HK-2 (cell line): ENCODE data around the gene SULT1A3.
"Not testable (repeated sequence)": the region's sequence is repeated elsewhere in the genome, so short reads cannot be mapped to it uniquely, and the experiment has no call there.

Experiments
- DNase-seq: peaks from one replicate; pipeline ENCODE4 v3.0.0-alpha.2; 2018; ENCODE audit not compliant: unreplicated experiment

The SULT1A3 gene

DNA sequence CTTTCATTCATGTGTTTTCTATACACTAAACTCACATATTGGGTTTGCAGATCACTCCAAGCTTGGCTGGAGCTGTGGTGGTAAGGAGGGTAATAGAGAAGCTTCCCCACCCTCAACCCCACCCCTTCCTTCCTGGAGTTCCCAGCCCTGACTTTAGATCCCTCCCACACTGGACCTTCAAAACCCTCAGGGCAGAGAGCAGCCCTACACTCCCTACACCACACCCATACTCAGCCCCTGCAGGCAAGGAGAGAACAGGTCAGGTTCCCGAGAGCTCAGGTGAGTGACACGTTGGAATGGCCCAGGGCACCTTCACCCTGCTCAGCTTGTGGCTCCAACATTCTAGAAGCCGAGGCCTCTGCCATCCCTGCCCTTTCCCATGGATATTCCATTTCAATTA lies at the start of gene SULT1A3:
Gene SULT1A3 (plus strand): TSS at position 207 of the 400 bp plus-strand sequence. CDS start 1,474 bp downstream, outside the sequence.
- not testable (repeated sequence) for DNase-seq

DNA sequence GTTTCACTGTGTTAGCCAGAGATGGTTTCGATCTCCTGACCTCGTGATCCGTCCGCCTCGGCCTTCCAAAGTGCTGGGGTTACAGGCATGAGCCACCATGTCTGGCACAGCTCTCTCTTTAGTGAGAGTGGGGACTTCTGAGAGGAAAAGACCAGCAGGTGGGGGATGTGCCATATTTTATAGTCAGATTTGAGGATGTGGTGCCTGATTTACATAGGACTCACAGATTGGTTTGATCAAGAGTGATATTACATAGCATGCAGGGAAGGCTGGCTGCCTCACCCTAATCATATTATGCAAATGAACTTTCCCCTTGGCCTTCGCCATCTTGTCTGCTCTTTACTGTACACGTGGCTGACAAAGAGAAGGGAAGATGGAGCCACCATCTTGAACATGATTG lies 48.0 kb upstream of the SULT1A3 start:
- DNase-seq: no peak

DNA sequence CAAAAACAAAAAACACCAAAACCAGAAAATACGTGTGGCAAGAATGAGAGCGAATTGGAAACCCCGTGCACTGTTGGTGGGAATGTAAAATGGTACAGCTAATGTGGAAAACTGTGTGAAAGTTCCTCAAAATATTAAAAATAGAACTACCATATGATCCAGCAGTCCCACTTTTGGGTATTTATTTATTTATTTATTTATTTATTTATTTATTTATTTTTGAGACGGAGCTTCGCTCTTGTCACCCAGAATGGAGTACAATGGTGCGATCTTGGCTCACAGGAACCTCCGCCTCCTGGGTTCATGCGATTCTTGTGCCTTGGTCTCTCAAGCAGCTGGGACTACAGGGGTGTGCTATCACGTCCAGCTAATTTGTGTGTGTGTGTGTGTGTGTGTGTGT lies 46.5 kb upstream of the SULT1A3 start:
- no peak for DNase-seq

DNA sequence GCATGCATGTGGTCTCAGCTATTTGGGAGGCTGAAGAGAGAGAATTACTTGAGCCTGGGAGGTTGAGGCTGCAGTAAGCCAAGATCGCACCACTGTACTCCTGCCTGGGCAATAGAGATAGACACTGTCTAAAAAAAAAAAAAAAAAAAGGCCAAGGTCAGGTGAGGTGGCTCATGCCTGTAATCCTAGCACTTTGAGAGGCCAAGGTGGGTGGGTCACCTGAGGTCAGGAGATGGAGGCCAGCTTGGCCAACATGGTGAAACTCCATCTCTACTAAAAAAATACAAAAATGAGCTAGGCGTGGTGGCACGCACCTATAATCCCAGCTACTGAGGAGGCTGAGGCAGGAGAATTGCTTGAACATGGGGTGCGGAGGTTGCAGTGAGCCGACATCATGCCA lies 43.9 kb upstream of the SULT1A3 start:
- no peak for DNase-seq

DNA sequence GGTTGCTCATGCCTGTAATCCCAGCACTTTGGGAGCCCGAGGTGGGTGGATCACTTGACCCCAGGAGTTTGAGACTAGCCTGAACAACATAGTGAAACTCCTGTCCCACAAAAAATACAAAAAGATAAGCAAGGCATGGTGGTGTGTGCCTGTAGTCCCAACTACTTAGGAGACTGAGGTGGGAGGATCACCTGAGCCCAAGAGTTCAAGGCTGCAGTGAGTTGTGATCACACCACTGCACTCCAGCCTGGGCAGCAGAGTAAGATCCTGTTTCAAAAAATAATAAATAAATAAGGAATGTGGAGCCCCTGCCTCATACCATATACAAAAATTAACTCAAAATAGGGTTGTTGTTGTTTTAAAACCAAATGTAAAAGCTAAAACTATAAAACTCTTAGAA lies 41.8 kb upstream of the SULT1A3 start:
- DNase-seq: no peak

DNA sequence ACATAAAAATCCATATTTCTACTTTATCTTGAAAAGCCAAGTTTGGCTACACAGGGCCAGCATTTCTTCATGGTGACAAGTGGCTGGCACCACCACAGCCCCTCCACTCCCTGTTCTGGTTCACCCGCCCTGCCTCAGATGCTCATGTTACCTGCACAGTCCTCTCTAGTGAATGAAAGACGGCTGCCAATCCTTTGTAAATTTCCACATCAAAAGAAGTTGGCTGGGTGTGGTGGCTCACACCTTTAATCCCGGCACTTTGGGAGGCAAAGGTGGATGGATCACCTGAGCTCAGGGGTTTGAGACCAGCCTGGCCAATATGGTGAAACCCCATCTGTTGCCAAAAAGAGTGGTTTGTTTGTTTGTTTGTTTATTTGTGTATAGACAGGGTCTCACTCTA lies 35.5 kb upstream of the SULT1A3 start:
- no peak for DNase-seq

DNA sequence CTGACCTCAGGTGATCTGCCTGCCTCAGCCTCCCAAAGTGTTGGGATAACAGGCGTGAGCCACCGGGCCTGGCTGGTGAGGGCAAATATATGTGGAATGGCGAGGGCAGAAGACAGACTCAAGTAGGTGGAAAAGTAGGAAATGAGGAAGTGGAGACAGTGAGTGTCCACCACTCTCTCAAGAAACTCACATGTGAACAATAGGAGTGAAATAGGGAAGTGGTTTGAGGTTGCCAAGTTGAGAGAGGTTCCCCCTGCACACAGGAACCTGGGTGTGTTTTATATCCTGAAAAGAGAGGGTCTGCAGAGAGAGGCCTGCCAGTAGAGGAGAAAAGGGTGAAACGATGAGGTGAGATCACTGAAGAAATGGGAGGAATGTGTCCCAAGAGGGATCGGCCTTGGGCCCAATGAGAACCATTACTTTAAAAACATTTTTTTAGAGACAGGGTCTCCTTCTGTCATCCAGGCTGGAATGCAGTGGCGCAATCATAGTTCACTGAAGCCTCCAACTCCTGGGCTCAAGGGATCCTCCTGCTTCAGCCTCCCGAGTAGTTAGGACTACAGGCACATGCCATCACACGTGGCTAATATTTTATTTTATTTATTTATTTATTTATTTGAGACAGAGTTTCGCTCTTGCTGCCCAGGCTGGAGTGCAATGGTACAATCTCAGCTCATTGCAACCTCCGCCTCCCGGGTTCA lies 32.7 kb upstream of the SULT1A3 start:
- DNase-seq: no peak

DNA sequence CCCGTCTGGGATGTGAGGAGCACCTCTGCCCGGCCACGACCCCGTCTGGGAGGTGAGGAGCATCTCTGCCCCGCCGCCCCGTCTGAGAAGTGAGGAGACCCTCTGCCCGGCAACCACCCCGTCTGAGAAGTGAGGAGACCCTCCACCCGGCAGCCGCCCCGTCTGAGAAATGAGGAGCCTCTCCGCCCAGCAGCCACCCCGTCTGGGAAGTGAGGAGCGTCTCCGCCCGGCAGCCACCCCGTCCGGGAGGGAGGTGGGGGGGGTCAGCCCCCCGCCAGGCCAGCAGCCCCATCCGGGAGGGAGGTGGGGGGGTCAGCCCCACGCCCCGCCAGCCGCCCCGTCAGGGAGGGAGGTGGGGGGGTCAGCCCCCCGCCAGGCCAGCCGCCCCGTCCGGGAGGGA lies 30.3 kb upstream of the SULT1A3 start:
- DNase-seq: not testable (repeated sequence)

DNA sequence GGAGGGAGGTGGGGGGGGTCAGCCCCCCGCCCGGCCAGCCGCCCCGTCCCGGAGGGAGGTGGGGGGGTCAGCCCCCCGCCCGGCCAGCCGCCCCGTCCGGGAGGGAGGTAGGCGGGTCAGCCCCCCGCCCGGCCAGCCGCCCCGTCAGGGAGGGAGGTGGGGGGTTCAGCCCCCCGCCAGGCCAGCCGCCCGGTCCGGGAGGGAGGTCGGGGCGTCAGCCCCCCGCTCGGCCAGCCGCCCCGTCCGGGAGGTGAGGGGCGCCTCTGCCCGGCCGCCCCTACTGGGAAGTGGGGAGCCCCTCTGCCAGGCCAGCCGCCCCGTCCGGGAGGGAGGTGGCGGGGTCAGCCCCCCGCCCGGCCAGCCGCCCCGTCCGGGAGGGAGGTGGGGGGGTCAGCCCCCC lies 29.6 kb upstream of the SULT1A3 start:
- DNase-seq: not testable (repeated sequence)

DNA sequence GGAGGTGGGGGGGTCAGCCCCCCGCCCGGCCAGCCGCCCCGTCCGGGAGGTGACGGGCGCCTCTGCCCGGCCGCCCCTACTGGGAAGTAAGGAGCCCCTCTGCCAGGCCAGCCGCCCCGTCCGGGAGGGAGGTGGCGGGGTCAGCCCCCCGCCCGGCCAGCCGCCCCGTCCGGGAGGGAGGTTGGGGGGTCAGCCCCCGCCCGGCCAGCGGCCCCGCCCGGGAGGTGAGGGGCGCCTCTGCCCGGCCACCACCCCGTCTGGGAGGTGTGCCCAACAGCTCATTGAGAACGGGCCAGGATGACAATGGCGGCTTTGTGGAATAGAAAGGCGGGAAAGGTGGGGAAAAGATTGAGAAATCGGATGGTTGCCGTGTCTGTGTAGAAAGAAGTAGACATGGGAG lies 28.9 kb upstream of the SULT1A3 start:
- not testable (repeated sequence) for DNase-seq

DNA sequence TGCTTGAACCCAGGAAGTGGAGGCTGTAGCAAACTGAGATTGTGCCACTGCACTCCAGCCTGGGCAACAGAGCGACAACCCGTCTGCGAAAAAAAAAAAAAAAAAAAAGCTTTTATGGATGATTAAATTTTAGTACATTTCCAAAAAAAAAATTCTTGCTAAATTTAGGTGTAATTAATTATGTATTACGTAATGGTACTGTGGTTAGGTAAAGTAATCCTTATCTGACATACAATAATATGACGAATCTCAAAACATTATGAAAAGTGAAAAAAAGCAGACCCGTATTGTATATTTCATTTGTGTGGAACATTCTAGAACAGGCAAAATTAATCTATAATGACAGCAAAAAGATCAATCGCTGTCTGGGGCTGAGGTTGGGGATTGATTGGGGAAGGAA lies 26.0 kb upstream of the SULT1A3 start:
- no peak for DNase-seq

DNA sequence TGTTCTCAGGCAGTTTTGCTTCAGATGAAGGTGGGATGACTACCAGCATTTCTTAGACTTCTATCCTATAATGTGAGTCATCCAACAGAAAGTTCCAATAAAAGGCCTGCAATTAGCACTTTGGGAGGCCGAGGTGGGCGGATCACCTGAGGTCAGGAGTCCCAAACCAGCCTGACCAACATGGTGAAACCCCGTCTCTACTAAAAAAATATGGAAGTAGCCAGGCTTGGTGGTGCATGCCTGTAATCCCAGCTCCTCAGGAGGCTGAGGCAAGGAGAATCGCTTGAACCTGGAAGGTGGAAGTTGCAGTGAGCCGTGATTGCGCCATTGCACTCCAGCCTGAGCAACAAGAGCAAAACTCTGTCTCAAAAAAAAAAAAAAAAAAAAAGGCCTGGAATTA lies 22.2 kb upstream of the SULT1A3 start:
- DNase-seq: not testable (repeated sequence)

DNA sequence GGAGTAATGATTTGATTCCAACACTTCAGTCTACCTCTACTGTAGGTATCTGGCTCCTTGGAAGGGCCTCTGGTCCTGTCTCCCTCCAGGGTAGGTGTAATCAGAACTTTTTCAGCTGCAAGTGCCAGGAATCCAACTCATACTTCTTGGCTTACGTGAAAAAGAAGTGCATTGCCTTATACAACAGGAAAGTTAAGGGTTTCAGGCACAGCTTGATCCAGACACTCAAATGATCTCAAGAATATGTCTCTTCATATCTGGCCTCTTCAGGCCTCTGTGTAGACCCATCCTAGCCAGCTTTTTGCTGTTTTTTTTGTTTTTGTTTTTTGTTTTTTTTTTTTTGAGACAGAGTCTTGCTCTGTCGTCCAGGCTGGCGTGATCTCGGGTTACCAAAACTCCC lies 19.9 kb upstream of the SULT1A3 start:
- DNase-seq: no peak

DNA sequence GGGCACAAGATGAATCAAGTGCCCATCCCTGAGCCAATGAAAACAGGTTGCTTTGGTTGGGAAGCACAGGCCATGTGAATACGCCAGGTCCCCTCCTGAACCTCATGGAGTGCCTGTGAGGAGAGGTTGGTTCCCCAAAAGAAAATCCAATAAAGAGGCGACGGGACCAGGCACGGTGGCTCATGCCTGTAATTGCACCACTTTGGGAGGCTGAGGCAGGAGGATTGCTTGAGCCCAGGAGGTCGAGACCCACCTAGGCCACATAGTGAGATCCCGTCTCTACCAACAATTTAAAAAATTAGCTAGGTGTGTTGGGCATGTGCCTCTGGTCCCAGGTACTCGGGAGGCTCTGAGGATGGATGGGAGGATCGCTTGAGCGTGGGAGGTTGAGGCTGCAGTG lies 19.1 kb upstream of the SULT1A3 start:
- no peak for DNase-seq

DNA sequence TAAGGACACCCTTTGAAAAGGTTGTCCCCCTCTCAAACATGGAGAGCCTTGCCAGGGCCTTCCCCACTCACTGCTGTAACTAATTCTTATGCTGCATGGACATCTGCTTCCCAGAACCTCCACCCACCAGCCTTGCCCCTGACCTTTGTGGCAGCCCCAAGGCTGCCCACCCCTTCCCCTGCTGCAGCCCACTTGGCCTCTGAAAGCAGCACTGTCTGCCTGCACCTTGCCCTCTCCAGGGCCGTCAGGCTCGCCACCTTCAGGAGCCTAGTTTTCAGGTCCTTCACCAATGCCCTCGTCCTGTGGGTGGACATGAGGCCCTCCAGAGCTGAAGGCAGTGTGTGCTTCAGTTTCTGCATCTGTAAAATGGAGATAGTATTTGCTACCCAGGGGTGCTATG lies 18.3 kb upstream of the SULT1A3 start:
- DNase-seq: no peak

DNA sequence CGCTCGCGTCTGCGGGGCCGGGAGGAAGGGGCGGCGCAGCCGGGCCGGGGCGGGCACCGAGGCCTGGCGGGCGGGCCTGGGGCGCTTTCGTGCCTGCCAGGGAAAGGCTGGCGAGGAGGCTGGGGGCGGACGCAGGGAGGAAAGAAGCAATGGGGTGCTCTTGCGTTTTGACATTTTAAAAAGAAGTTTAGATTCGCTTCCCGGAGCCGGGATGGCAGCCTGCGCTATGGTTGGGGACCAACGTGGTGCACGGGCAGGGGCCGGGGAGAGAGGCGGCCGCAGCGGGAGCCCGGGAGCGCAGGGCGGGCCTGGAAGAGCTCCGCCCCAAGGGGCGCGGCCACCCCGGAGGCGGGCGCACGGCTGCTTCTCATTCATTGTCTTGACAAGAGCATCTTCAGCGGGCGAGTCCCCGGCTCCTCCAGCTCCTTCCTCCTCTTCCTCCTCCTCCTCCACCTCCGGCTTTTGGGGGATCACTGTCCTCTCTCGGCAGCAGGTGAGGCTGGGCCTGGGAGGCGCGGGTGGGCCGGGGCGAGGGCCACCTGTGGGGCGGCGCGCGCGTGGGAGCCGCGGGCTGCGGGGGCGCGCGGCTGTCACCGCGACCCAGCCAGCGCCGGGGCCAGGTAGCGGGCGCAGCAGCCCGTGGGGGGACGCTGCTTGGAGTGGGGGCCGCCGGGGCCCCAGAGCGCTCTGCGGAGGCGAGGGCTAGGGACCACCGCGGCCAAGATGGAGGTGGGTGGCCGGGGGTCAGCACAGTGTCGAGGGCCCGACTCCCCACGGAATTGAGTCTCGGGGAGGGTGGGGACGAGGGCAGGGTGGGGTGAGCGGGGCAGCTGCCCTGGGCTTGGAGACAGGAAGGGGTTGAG lies 15.6 kb upstream of the SULT1A3 start, which contains the start of gene CORO1A:
Gene CORO1A (plus strand): TSS at position 370 of the 863 bp plus-strand sequence. CDS start 1,608 bp downstream, outside the sequence.
- DNase-seq: peak; percentile 69

DNA sequence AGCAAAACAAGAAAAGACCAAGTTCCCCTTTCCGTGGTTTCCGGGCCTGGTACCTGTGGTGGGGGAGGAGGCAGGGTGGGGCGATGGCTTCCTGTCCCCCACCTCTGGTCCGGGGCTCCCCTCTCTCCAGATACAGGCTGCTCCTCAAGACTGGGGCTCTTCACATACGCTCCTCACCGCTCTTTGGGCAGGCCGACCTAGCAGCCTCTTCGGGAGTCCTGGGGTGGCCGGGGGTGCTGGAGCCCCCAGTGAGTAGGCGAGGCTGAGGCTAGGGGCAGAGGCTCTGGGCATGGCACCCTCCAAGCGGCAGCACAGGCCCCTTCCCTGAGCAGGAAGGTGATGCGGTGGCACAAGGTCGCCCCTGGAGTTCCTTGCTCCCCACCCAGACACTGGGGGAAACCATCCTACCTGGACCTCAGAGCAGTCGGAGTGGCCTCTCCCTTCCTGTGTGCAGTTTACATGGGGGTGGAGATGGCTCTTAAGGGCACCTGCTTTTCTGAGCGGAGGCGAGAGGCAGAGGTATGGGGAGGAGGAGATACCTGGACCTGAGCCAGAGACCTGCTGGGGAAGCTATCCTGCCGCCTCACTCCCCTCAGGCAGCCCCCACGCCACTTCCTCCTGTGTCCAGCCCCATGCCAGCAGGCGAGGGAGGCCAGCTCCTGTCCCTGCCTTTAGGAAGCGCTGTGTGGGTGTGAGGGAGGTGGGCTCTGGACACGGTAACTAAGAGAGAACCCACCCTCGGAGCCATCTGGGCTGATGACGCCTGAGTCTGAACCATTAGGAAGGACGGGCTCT lies 14.8 kb upstream of the SULT1A3 start:
- no peak for DNase-seq

DNA sequence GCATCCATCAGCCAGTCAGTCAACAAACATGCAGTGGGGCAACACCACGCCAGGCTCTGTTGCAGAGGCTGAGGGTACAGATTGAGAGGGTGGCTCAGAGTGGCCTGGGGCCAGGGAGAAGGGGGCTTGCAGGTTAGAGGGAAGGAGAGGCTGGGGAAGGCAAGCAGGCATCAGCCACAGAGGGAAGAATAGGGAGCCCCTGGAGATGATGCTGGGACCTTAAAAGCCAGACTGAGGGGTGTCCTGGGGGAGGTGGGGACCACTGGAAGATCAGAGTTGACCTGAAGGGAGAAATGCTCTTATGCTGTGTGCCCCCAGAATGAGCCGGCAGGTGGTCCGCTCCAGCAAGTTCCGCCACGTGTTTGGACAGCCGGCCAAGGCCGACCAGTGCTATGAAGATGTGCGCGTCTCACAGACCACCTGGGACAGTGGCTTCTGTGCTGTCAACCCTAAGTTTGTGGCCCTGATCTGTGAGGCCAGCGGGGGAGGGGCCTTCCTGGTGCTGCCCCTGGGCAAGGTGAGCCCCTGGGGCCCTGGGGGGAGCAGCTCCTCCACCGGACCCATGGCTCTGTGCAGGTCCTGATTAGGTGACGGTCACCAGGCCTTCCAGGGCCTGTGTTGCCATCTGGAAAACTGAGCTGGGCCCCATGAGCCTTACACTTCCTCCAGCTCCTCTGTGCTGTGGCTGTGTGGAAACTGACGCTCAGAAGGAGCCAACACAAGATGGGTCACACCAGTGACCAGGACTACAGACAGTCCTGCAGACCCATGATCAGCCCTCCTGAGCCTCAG lies 14.0 kb upstream of the SULT1A3 start:
- DNase-seq: no peak

DNA sequence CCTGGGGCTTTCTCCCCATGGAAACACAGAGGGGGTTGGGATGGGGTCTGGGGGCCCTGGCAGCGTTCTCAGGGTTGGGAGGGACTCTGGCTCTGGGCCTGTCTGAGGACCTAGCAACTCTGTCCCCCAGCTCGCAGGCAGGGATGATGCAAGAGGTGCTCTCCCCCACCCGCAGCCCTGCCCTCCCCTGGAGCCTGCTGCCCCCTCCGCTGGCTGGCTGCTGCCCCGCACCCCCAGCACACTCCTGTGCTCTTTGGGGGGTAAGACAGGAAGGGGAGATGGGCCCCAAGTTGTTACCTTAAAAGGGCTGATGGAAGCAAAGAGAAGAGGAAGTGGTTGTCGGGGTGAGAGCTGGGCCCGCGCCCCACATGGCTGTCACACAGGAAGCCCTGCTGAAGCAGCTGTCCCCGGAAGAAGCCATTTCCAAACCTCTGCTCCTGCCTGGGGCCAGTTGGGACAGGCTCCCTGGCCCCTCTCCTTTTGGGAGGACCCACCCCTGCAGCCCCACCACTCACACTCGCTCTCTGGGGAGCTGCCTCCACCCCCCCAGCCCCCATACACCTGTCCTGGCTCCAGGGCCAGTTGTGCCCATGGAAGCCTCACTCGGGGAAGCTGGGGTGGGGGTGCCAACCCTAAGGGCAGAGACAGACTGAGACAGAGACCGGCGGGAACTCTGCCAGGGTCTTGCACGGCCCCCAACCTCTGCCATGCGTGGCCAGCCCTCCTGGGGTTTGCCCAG lies 13.2 kb upstream of the SULT1A3 start:
- DNase-seq: no peak

DNA sequence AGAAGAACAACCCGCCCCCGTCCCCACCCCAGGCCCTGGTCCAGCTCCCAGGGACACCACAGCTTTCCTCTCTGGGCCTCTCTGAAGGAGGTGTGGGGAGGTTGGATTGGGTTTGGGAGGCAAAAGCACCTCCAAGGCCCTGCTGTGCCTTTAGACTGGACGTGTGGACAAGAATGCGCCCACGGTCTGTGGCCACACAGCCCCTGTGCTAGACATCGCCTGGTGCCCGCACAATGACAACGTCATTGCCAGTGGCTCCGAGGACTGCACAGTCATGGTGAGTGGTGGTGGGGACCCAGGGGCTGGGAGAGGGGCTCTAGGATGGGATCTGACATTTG lies 12.6 kb upstream of the SULT1A3 start:
- DNase-seq: no peak
